GM12878 (cell line): Measurements from ENCODE around the gene KCNK1. TPM values are rescaled to one million over a fixed set of nuclear protein-coding genes. Genes with fewer than 3 reads are reported as not detected.

Experiments
- ATAC-seq: fragments of 200-7000 bp; cut with Tn5 transposase; 3 replicates; pipeline ENCODE4 v1.9.1; 2020; ENCODE audit warnings: mild to moderate bottlenecking, moderate library complexity
- BruUV-seq: library from RNA; stranded (reverse); fragments of 400-500 nt; replicated peaks from 2 replicates; lab custom pipeline; 2021; lab: Mats Ljungman, UMichigan
- CTCF ChIA-PET: fragments of 300-600 bp; sonication (Branson Sonifier 250); formaldehyde crosslinking; extraction: SDS; loops from one replicate; lab custom pipeline; 2021; ENCODE audit warnings: inconsistent platforms; lab: Yijun Ruan, JAX
- POLR2A ChIA-PET: fragments of 350-600 bp; formaldehyde crosslinking; extraction: SDS; loops from one replicate; lab custom pipeline; 2021; ENCODE audit warnings: inconsistent platforms; lab: Charles Lee
- RAD21 ChIA-PET: fragments of 300-600 bp; sonication (Branson Sonifier 250); formaldehyde crosslinking; loops from one replicate; lab custom pipeline; 2023; ENCODE audit warnings: antibody characterized with exemption; ENCODE audit not compliant: unreplicated experiment; lab: Charles Lee
- SMC1A ChIA-PET: fragments of 300-600 bp; sonication (Branson Sonifier 250); formaldehyde crosslinking; loops from one replicate; lab custom pipeline; 2023; ENCODE audit not compliant: unreplicated experiment, uncharacterized antibody; lab: Charles Lee
- DNase-seq: peaks from one replicate; pipeline ENCODE4 v3.0.0-alpha.2; 2011; ENCODE audit warnings: low read depth, low spot score
- FAIRE-seq: peaks from 3 replicates; lab custom pipeline; 2011; peaks lifted over from hg19 to GRCh38; lab: Jason Lieb, UNC
- H2AFZ ChIP-seq: 2 replicates; pipeline ENCODE4 v1.6.0; 2011; ENCODE audit warnings: low read depth, low read length, control low read depth; ENCODE audit not compliant: control insufficient read depth
- H3K27ac ChIP-seq: 2 replicates; pipeline ENCODE4 v1.5.1; 2011; ENCODE audit warnings: control low read depth; ENCODE audit not compliant: control insufficient read depth, insufficient read depth
- H3K27me3 ChIP-seq, 2 experiments: replicated peaks in 1 of 2; 2 replicates each; pipeline versions ENCODE4 v1.6.0 to v1.6.1; 2011; ENCODE audit warnings: low read length in 1 of 2; ENCODE audit not compliant: control insufficient read depth in 2 of 2, insufficient read depth in 2 of 2
- H3K36me3 ChIP-seq, 2 experiments: 2 replicates each; pipeline ENCODE4 v1.5.1; 2011; ENCODE audit warnings: low read length in 1 of 2; ENCODE audit not compliant: control insufficient read depth in 2 of 2, insufficient read depth in 2 of 2
- H3K4me1 ChIP-seq: 2 replicates; pipeline ENCODE4 v1.6.1; 2011; ENCODE audit warnings: mild to moderate bottlenecking, low read length, moderate library complexity, mixed read lengths; ENCODE audit not compliant: control insufficient read depth, insufficient read depth
- H3K4me2 ChIP-seq: 2 replicates; pipeline ENCODE4 v1.6.0; 2011; ENCODE audit warnings: control low read depth; ENCODE audit not compliant: control insufficient read depth, insufficient read depth
- H3K4me3 ChIP-seq: fragments of 200-600 bp; sonication (generic); 2 replicates; pipeline ENCODE4 v1.5.1; 2016
- H3K79me2 ChIP-seq: 2 replicates; pipeline ENCODE4 v1.6.0; 2011; ENCODE audit warnings: low read length; ENCODE audit not compliant: control insufficient read depth, insufficient read depth
- H3K9ac ChIP-seq: 2 replicates; pipeline ENCODE4 v1.8.0; 2011; ENCODE audit warnings: low read length, control low read depth, mixed read lengths; ENCODE audit not compliant: control insufficient read depth, insufficient read depth
- H3K9me3 ChIP-seq: replicated peaks from 3 replicates; pipeline ENCODE4 v1.5.1; 2011; ENCODE audit warnings: mild to moderate bottlenecking, low read length; ENCODE audit not compliant: control insufficient read depth, insufficient read depth
- H4K20me1 ChIP-seq: 2 replicates; pipeline ENCODE4 v1.6.0; 2011; ENCODE audit not compliant: control insufficient read depth, insufficient read depth
- RB1 ChIP-seq: fragments of 450-650 bp; formaldehyde crosslinking; IDR thresholded peaks from 2 replicates; pipeline ENCODE4 v1.6.1; 2017; ENCODE audit warnings: mild to moderate bottlenecking, borderline replicate concordance
- SIX5 ChIP-seq: IDR thresholded peaks from 2 replicates; pipeline ENCODE4 v1.6.1; 2011; ENCODE audit warnings: mild to moderate bottlenecking, low read depth, low read length, moderate library complexity; ENCODE audit not compliant: severe bottlenecking
- WGBS: methylation state at CpG from one replicate; pipeline ENCODE4 v1.1.6; 2016; ENCODE audit warnings: low lambda C conversion rate; ENCODE audit not compliant: insufficient replicate concordance, insufficient coverage; ENCODE audit errors: missing lambda C conversion rate; 5-methylcytosine and 5-hydroxymethylcytosine counted together
- in situ Hi-C: fragments of 300-500 bp; cut with MboI; formaldehyde crosslinking; loops from 9 replicates; pipeline ENCODE4 v1.14.3; 2018; ENCODE audit warnings: mixed read lengths
- intact Hi-C: fragments of 100-400 bp; cut with micrococcal nuclease; formaldehyde crosslinking; loops from one replicate; pipeline ENCODE4 v1.14.2; 2022; ENCODE audit not compliant: unreplicated experiment
- polyA plus RNA-seq, 11 experiments: library from polyadenylated mRNA; depleted of rRNA in 4 of 11; unstranded in 6 of 11; stranded (reverse) in 5 of 11; fragments of >200 nt; fragmentation: Nextera tagmentation in 4 of 11; fragmentation: Illumina TruSeq in 1 of 11; extraction: Ambion mirVana in 4 of 11; extraction: Trizol in 1 of 11; gene quantifications; 1 replicate in 1 of 11; 2 replicates in 10 of 11; pipeline versions ENCODE4 v1.2.1 to v1.2.3, GENCODE V29; 2011 to 2016; ENCODE audit warnings: inconsistent platforms in 2 of 11, missing spikeins in 2 of 11, low read depth in 1 of 11
- total RNA-seq, 4 experiments: library from RNA; depleted of rRNA in 3 of 4; stranded (reverse); fragments of >200 nt in 3 of 4; fragmentation: Illumina TruSeq in 1 of 4; extraction: Trizol in 1 of 4; gene quantifications; 2 replicates each; pipeline versions ENCODE4 v1.2.1 to v1.2.3, GENCODE V29; 2013 to 2021
- TF ChIP-seq, protein P1 (sequence below): fragments of 450-650 bp; IDR thresholded peaks from 2 replicates; pipeline ENCODE4 v1.6.1; 2017; ENCODE audit warnings: mild to moderate bottlenecking

KCNK1 gene
- total and polyA plus RNA-seq, 10 of the 15 experiments (the other 5 are each of a cell fraction or from before 2014, with no cell fraction given) = 9.4 to 27.6 (median 15.1) TPM

- Histone ChIP-seq H3K36me3 (peaks cover 0 to 4% of the 10 kb centered on the region in 2 experiments; a peak in 3 of 4 replicates), H2AFZ (no peak overlapping the region), H3K4me1 (peaks cover 19% of the 10 kb centered on the region), H3K4me3 (no peak overlapping the region), H3K79me2 (no peaks in the 10 kb centered on the region), H3K9me3 (peaks cover 7% of the 10 kb centered on the region; the same call in 2 of the 3 replicates), H3K27me3 (no peaks in the 10 kb centered on the region), H4K20me1 (no peaks in the 10 kb centered on the region), H3K4me2 (no peak overlapping the region), H3K9ac (no peak overlapping the region), H3K27ac (peak overlapping the region; percentile 28; the same call in 1 of the 2 replicates)
- ChIA-PET POLR2A (interaction anchor here (0.6 to 3.6 kb wide), 7 partner anchors 9 to 206 kb away, joined by 3 to 13 read pairs (median 6); partner anchors contain the start of gene KCNK1), SMC1A (interaction anchor here (1.2 to 3.2 kb wide), 7 partner anchors 11 to 155 kb away, joined by 4 to 39 read pairs (median 8); no protein-coding TSS in a partner anchor), RAD21 (interaction anchor here (1.3 to 4.8 kb wide), 12 partner anchors 10 to 232 kb away, joined by 3 to 69 read pairs (median 8); no protein-coding TSS in a partner anchor), CTCF (interaction anchor here (0.7 to 2.4 kb wide), 5 partner anchors 10 to 231 kb away, joined by 3 to 12 read pairs (median 5); no protein-coding TSS in a partner anchor)
- no TSS peak for BruUV-seq
- FAIRE-seq (no peak), ATAC-seq (no peak), DNase-seq (no peak)
- intact Hi-C loops (loop anchor here (1.0 to 2.0 kb wide), 3 partner anchors 56 to 232 kb away; no protein-coding TSS in a partner anchor), in situ Hi-C loops (no loop called here)
- TF ChIP-seq RB1 (no peak), SIX5 (no peak)
- TF ChIP-seq, protein P1, sequence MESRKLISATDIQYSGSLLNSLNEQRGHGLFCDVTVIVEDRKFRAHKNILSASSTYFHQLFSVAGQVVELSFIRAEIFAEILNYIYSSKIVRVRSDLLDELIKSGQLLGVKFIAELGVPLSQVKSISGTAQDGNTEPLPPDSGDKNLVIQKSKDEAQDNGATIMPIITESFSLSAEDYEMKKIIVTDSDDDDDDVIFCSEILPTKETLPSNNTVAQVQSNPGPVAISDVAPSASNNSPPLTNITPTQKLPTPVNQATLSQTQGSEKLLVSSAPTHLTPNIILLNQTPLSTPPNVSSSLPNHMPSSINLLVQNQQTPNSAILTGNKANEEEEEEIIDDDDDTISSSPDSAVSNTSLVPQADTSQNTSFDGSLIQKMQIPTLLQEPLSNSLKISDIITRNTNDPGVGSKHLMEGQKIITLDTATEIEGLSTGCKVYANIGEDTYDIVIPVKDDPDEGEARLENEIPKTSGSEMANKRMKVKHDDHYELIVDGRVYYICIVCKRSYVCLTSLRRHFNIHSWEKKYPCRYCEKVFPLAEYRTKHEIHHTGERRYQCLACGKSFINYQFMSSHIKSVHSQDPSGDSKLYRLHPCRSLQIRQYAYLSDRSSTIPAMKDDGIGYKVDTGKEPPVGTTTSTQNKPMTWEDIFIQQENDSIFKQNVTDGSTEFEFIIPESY = peak; percentile 63; the same call in 1 of the 2 replicates
- 96% methylated on average over 6 of the region's 6 CpGs for WGBS
These were observed 58.8 kb downstream of the KCNK1 start for GRCh38 chr1:233672732-233673131.
